Measurements from ENCODE around the gene TLR5.

Gene TLR5

GRCh38 chr1:223109581-223110026 is 33.4 kb downstream of the TLR5 start:
- no peak for DNase-seq

DNA sequence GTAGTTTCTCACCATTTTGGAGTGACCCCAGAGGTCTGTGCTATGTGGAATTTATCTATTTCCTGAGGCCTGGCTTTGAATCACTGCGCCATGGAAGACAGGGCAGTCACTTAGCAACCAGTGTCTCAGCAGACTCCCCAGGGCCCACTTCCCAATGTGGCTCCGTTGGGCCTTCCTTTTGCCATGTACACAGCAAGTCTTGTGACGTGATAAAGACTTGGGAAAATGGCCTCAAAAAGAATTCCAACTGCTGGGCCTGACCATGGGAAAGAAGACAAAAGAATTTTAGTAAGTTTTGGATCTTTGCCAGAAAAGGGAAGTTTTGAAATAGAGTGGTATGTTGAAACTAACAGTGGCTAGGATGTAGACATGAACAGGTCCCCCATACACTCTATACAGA is 36.2 kb downstream of the TLR5 start:
- no peak for DNase-seq

DNA sequence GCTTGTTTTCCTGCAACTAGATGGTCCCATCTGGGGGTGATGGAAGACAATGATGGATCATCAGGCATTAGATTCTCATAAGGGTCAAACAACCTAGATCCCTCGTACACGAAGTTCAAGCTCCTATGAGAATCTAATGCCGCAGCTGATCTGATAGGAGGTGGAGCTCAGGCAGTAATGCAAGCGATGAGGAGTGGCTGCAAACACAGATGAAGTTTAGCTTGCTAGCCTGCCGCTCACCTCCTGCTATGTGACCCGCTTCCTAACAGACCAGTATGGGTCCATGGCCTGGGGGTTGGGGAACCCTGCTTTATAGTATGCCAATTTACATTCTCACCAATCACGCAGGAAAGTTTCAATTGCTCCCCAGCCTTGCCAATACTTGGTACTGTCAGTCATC is 37.5 kb downstream of the TLR5 start:
- no peak for DNase-seq

GRCh38 chr1:223102797-223103533 is 40.1 kb downstream of the TLR5 start:
- DNase-seq = peak; percentile 86

GRCh38 chr1:223097713-223098112 is 45.3 kb downstream of the TLR5 start:
- no peak for DNase-seq

DNA sequence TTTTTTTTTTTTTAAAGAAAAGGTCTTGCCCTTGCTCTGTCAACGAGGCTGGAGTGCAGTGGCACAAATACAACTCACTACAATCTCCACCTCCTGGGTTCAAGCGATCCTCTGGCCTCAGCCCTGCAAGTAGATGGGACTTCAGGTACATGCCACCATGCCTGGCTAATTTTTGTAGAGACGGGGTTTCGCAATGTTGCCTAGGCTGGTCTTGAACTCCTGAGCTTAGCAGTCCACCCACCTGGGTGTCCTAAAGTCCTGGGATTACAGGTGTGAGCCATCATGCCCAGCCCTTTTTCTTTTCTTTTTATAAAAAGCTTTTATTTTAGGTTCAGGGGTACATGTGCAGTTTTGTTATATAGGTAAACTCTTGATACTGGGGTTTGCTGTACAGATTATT is 47.2 kb downstream of the TLR5 start:
- DNase-seq = no peak

- DNase-seq = no peak
Measured at GRCh38 chr1:223091896-223092295, 51.2 kb downstream of the TLR5 start.

DNA sequence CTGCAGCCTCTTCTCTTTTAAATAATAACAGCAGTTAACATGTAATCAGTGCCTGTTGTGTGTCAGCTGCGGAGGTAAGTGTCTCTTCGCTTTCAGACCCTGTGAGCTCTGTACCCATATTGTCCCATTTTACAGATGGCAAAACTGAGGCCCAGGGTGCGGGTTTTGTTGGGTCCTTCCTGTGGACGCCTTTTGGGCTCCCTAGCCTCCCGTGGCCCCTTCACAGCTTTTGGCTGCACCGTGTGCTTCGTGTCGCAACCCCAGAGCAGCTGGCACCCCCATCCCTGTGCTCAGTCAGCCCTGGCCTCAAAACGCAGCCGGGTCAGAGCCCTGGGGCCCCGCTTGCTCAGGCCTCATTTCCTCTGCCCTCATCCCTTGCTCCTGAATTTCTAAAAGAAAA is 53.8 kb downstream of the TLR5 start:
- DNase-seq = no peak

DNA sequence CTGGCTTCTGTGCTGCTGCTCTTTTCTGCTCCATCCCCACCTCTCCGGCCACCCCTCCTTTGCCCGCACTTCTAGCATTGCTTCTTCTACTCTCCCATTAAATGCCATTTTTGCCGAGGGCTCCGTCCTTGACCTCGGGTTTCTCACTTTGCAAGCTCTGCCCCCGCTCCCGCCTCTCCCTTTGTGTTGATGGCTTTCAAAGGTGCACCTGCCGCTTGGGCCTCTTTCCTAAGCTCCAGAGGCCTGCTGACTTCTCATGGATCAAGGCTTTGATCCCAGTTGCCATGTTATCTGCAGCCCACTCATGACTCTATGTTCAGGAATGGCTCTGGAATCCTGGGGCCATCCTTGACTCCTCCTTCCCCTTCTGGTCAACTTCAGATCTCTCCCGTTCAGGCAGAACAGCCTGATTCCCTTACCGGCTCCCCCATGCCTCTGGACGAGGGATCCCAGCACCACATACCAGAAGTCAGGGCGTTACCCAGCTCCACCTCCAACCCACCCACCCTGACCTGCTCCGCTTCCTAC is 54.3 kb downstream of the TLR5 start:
- no peak for DNase-seq

DNA sequence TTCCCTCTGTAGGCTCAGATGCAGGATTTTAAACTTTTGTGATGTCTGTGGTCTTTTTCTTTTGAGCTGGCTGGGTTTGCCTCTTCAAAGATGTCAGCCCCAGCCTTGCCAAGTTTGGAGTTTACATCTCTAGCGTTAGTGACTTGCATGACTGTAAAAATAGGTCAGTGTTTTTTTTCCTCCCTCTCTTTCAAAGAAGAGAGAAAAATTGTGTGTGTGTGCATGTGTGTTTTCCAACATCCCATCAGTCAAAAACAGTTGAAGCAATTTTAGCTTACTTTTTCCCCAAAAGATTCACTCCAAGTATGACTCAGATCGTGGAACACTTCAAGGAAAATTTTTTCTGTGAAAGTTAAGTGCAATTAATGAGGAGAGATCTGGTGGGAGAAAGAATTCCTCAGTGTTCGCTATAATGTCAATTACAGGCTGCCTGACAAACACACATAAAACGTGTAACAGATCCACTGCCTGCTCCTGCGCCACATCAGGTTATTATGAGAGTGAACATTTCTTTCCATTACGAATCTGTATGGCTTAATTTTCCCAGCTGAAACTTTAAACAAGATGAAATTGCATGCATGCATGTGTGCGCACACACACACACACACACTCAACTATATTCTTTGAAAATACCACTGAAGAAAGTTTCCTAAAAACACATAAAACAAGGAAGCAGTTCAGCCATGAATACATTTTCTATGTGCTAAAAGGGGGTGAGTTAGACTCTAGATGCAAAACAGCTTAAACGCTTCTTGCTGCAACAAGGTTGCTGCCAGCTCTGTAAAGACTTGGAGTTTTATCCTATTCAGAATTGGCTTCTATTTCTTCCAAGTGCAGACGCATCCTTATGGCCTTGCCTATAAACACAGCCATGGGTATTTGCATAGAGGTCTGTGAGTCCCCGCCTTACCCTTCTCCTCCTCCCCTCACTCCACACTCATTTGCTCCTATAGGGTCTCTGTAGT is 55.5 kb downstream of the TLR5 start:
- no peak for DNase-seq

GRCh38 chr1:223084464-223084866 is 58.6 kb downstream of the TLR5 start:
- no peak for DNase-seq

GRCh38 chr1:223083831-223084230 is 59.2 kb downstream of the TLR5 start:
- DNase-seq = peak; percentile 51

DNA sequence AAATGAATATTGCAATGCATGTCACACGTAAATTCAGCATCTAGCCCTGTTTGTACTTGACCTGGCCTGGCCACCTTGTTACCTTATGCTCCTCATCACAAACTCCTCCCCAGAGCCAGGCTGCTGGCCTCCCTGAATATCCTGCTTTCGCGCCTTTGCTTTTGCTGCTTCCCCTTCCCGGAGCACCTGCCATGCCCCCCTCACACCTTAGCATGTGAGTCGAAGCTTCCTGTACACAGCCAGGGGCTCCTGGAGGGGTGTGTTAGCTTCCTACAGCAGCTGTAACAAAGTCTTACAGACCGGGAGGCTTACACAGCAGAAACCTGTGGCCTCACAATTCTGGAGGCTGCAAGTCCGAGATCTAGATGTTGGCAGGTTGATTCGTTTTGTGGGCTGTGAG is 60.1 kb downstream of the TLR5 start:
- DNase-seq = no peak

GRCh38 chr1:223081181-223081994 is 61.7 kb downstream of the TLR5 start:
- DNase-seq = peak; percentile 94

GRCh38 chr1:223079498-223079897 is 63.5 kb downstream of the TLR5 start:
- DNase-seq = no peak

GRCh38 chr1:223077247-223077833 is 65.7 kb downstream of the TLR5 start:
- no peak for DNase-seq

GRCh38 chr1:223076362-223076761 is 66.7 kb downstream of the TLR5 start:
- no peak for DNase-seq

- DNase-seq = no peak
Measured at GRCh38 chr1:223075834-223076233, 67.2 kb downstream of the TLR5 start.

DNA sequence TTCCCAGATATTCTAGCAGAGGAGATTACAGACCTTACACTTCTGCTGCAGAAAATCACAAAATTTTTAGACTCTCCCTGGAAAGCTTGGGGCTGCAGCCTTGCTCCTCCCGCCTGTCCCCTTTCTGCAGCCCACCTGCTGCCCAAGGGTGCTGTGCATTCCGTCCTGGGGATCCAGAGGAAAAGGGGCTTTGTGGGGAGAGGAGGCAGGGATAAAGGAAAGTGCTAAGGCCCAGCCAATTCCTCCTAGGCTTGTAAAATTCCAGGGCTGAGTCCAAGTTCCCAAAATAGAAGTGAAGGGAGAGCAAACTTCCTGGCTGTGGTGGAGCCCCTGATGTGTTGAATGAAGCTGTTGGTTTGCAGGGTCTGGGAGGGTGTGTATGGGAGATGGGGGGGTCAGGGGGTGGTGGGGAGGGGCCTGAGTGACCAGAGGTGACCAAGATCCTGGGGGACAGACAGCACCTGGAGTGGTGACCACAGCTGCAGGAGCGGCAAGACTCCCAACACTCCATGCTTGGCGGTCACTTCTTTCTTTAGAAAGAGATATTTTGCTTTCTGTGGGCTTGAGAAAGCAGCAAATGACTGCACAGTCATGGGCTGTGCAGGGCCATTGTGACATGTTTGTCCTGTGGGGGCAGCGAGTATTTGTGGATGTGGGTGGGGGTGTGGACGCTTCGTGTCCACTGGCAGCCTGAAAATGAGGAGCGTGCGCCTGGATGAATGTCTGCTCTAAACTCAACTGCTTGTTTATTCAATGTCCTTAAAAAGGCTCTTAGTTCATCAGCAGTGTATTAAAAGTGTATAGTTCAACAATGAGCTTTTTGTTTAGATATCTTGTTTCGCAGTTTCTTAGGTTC is 68.4 kb downstream of the TLR5 start:
- DNase-seq = peak; percentile 30

DNA sequence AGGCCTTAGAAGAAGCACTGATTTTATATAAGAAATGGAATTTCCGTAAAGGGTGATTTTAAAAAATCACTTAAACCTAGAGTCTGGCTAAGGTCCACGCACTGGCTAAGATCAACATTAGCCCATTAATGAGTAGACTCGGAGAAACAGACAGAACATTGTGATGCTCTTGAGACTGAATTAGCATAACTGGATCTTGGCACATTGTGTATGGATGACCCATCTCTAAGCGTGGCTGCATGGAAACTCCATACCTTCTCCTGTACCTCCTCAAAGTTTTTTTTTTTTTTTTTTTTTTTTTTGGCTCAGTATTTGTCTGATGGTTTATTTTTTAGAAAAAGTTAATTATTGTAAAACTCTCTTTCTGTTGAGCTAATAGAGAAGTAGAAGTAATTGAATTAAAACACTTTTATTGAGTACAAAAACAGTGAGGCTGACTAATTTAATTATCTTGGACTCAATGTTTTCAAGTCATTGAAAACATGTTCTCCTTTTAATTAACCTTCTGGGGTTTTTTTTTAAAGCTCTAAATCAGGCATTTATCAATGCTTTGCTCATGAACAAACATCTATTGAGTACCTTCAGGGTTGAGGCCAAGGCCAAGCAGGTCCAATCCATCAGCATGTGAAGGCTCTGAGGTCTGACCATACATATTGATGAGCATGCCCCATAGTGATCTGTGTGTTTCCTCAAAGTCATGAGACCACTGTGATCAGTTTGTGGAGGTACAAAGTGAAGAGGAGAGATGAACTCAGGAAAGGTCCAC is 74.0 kb downstream of the TLR5 start:
- no peak for DNase-seq

DNA sequence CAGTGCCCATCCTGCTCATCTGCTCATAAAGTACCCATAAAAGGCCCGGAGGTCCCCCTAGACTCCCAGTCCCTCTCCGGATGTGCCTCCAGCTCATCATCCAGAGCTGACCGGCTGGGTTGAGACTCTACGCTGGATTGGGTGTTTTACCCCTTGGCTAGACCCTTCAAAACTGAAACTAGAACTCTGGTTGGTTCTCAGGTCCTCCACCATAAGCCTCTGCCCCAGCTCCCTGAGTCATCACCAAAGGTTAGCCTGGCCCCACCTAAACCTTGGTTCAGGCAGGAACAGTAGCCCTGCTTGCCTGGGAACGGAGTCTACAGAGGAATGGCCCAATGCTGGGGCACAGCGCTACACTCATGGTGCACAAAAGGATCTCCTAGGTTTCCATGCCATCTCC is 75.1 kb downstream of the TLR5 start:
- DNase-seq = no peak
